GM23338 (cell line): ENCODE data around the gene MKNK1.

Experiments used
- CTCF ChIP-seq, 2 experiments: fragments of 200-600 bp in 1 of 2; sonication (generic) in 1 of 2; conservative IDR thresholded peaks; 2 replicates each; pipeline versions ENCODE4 v1.5.1 to v1.6.1; 2016 to 2017; ENCODE audit warnings: antibody characterized with exemption in 2 of 2, low read depth in 2 of 2, mild to moderate bottlenecking in 2 of 2, moderate library complexity in 1 of 2
- ETS1 ChIP-seq: IDR thresholded peaks from 2 replicates; pipeline ENCODE4 v1.6.1; 2016; ENCODE audit warnings: antibody characterized with exemption
- EZH2phosphoT487 ChIP-seq: fragments of 200-600 bp; sonication (generic); IDR thresholded peaks from one replicate; pipeline ENCODE4 v1.8.1; 2018; ENCODE audit warnings: antibody characterized with exemption; ENCODE audit not compliant: unreplicated experiment

- TF ChIP-seq EZH2phosphoT487 (no peak), CTCF (conservative IDR thresholded peaks at IDR 0.05; ENCODE audit: low read depth in 2 of 2) (peak; percentile 18 to 48; a peak in 3 of 4 replicates), ETS1 (no peak)
Measured at GRCh38 chr1:46530791-46531409, 73.2 kb downstream of the MKNK1 start.
